Activated naive CD8-positive, alpha-beta T cell treated with anti-CD3 and anti-CD28 coated beads, Interleukin-2, amount 10 ng/mL, durations not matched to agents 7 days and 5 days (primary cell): ENCODE data around the gene HACD4. TPM values are rescaled to one million over a fixed set of nuclear protein-coding genes. Genes with fewer than 3 reads are reported as not detected.

Experiments
- ATAC-seq: fragments of 150-1000 bp; cut with Tn5 transposase; one replicate; pipeline ENCODE4 v1.10.0; 2021; ENCODE audit warnings: low read depth, moderate library complexity
- POLR2A ChIA-PET: fragments of 350-600 bp; sonication (Branson Sonifier 250); formaldehyde crosslinking; loops from one replicate; lab custom pipeline; 2021; ENCODE audit warnings: antibody characterized with exemption; lab: Charles Lee
- DNase-seq: peaks from one replicate; pipeline ENCODE4 v3.0.0; 2021
- H3K27ac Mint-ChIP-seq: one replicate; pipeline ENCODE4 v1.8.0; 2022; ENCODE audit warnings: mild to moderate bottlenecking, mixed read lengths
- H3K27me3 Mint-ChIP-seq: one replicate; pipeline ENCODE4 v1.8.0; 2022; ENCODE audit warnings: mild to moderate bottlenecking, moderate library complexity, mixed read lengths
- H3K36me3 Mint-ChIP-seq: one replicate; pipeline ENCODE4 v1.8.0; 2021; ENCODE audit warnings: mild to moderate bottlenecking, mixed read lengths
- H3K4me1 Mint-ChIP-seq: one replicate; pipeline ENCODE4 v1.8.0; 2021; ENCODE audit warnings: mixed read lengths
- H3K4me3 Mint-ChIP-seq: one replicate; pipeline ENCODE4 v1.8.0; 2022; ENCODE audit warnings: mild to moderate bottlenecking, moderate library complexity, mixed read lengths
- H3K9me3 Mint-ChIP-seq: one replicate; pipeline ENCODE4 v1.8.0; 2021; ENCODE audit warnings: mixed read lengths
- total RNA-seq, 2 experiments: library from RNA; stranded (reverse); gene quantifications; one replicate each; pipeline ENCODE4 v1.2.3, GENCODE V29; 2021

The HACD4 gene
- total RNA-seq, 2 experiments from 2014 or later = 16.6 to 17.5 TPM

DNA sequence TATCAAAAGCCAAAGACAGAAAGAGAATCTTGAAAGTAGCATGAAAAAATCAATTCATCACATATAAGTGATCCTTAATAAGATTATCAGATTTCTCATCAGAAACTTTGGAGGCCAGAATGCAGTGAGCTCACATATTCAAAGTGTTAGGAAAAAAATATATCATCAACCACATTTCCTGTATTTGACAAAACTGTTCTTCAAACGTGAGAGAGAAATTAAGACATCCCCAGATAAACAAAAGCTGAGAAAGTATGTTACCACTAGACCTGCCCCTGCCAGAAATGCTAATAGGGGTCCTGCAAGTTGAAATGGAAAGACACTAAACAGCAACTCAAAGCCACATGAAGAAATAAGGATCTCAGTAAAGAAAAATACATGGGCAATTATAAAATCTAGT, 29.9 kb downstream of the HACD4 start:
- POLR2A ChIA-PET = interaction anchor here (0.9 kb wide), 1 partner anchor 29 kb away, joined by 5 read pairs; the partner anchor contains the start of gene HACD4
- Mint-ChIP-seq H3K4me3 (no peak overlapping the region), H3K4me1 (peaks cover 23% of the 10 kb centered on the region), H3K36me3 (peaks cover 63% of the 10 kb centered on the region), H3K27me3 (no peaks in the 10 kb centered on the region), H3K27ac (peak overlapping the region; percentile 56), H3K9me3 (peaks cover 6% of the 10 kb centered on the region)
- DNase-seq (no peak), ATAC-seq (peak; percentile 61)

- DNase-seq (no peak), ATAC-seq (no peak)
- Mint-ChIP-seq H3K4me3 (no peak overlapping the region), H3K27me3 (no peaks in the 10 kb centered on the region), H3K36me3 (peaks cover 68% of the 10 kb centered on the region), H3K4me1 (peaks cover 23% of the 10 kb centered on the region), H3K9me3 (peaks cover 4% of the 10 kb centered on the region), H3K27ac (no peak overlapping the region)
- POLR2A ChIA-PET = no interaction called here
Observed at GRCh38 chr9:20997503-20998076, 33.9 kb downstream of the HACD4 start.

GRCh38 chr9:20996809-20997208, 34.6 kb downstream of the HACD4 start:
- H3K4me1 Mint-ChIP-seq = peaks cover 17% of the 10 kb centered on the region
- DNase-seq (no peak), ATAC-seq (no peak)
- POLR2A ChIA-PET = no interaction called here
- H3K27me3 Mint-ChIP-seq = no peaks in the 10 kb centered on the region
- H3K9me3 Mint-ChIP-seq = peaks cover 4% of the 10 kb centered on the region
- peaks cover 62% of the 10 kb centered on the region for H3K36me3 Mint-ChIP-seq
- H3K27ac Mint-ChIP-seq = no peak overlapping the region
- no peak overlapping the region for H3K4me3 Mint-ChIP-seq

- ATAC-seq = no peak
- peaks cover 9% of the 10 kb centered on the region for H3K4me1 Mint-ChIP-seq
- DNase-seq = no peak
- no peaks in the 10 kb centered on the region for H3K27me3 Mint-ChIP-seq
- no peaks in the 10 kb centered on the region for H3K9me3 Mint-ChIP-seq
- H3K36me3 Mint-ChIP-seq = peaks cover 60% of the 10 kb centered on the region
- H3K4me3 Mint-ChIP-seq = no peak overlapping the region
- no peak overlapping the region for H3K27ac Mint-ChIP-seq
- POLR2A ChIA-PET = no interaction called here
Observed at GRCh38 chr9:20995616-20996015, 35.8 kb downstream of the HACD4 start.

DNA sequence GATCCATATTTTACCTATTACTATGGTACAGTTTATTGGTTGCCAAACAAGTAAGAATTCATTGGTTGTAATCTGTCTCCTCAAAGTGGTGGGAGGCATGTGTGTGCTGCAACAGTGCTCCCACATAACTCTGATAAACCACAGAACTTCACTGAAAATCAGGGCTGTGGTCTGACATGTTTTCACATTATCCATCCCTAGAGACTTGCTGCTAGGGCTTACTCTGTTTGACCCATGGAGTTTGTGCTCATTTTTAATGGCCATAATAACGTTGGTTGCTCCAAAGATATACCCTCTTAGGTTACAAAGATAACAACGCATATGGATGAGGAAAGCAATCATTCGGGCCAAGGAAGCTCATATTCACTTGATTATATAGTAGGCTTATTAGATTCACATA, 37.0 kb downstream of the HACD4 start:
- no peak overlapping the region for H3K4me3 Mint-ChIP-seq
- ATAC-seq (no peak), DNase-seq (no peak)
- H3K4me1 Mint-ChIP-seq = peaks cover 9% of the 10 kb centered on the region
- H3K27ac Mint-ChIP-seq = no peak overlapping the region
- POLR2A ChIA-PET = no interaction called here
- H3K27me3 Mint-ChIP-seq = no peaks in the 10 kb centered on the region
- no peaks in the 10 kb centered on the region for H3K9me3 Mint-ChIP-seq
- H3K36me3 Mint-ChIP-seq = peaks cover 62% of the 10 kb centered on the region

DNA sequence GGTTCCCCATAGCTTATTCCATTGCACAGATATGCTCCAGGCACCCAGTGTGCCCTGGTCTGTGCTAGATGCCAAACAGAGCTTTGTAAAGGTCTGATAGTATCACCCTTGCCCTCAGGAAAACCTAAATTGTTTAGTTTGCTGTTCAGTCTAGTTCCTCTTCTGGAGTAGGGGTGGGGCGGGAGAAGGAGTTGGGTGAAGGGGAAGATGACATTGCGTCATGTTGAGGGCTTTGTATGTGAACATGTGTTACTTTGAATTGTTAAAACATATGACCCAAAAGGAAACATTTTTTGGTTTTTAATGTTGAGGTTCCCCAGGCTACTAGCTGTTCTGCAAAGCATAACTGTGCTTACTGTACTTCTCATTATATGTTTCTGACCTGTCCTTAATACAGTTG, 40.6 kb downstream of the HACD4 start:
- POLR2A ChIA-PET = no interaction called here
- no peaks in the 10 kb centered on the region for H3K4me1 Mint-ChIP-seq
- H3K36me3 Mint-ChIP-seq = peaks cover 55% of the 10 kb centered on the region
- H3K27ac Mint-ChIP-seq = no peak overlapping the region
- H3K9me3 Mint-ChIP-seq = no peaks in the 10 kb centered on the region
- ATAC-seq = no peak
- DNase-seq = no peak
- no peaks in the 10 kb centered on the region for H3K27me3 Mint-ChIP-seq
- no peak overlapping the region for H3K4me3 Mint-ChIP-seq

DNA sequence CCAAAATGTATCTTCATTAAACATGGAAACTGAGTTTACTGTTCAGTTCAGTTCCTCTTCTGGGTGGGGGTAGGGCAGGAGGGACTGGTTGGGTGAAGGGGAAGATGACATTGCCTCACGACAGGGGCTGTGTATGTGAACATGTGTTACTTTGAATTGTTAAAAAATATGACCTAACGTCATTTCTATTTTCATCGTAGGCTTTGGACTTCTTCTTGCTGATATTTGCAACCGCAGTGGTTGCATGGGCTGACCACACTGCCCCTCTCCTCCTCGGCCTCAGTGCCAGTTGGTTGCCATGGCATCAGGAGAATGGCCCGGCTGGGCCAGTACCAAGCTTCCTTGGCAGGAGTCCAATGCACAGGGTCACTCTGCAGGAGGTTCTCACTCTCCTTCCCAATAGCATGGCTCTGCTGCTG, 41.5 kb downstream of the HACD4 start:
- H3K27ac Mint-ChIP-seq = no peak overlapping the region
- no peak for DNase-seq
- H3K27me3 Mint-ChIP-seq = no peaks in the 10 kb centered on the region
- peaks cover 46% of the 10 kb centered on the region for H3K36me3 Mint-ChIP-seq
- POLR2A ChIA-PET = no interaction called here
- no peak for ATAC-seq
- no peaks in the 10 kb centered on the region for H3K4me1 Mint-ChIP-seq
- no peak overlapping the region for H3K4me3 Mint-ChIP-seq
- H3K9me3 Mint-ChIP-seq = no peaks in the 10 kb centered on the region

- H3K27me3 Mint-ChIP-seq = no peaks in the 10 kb centered on the region
- no peak for ATAC-seq
- POLR2A ChIA-PET = no interaction called here
- H3K36me3 Mint-ChIP-seq = peaks cover 38% of the 10 kb centered on the region
- no peak overlapping the region for H3K4me3 Mint-ChIP-seq
- H3K4me1 Mint-ChIP-seq = no peaks in the 10 kb centered on the region
- H3K9me3 Mint-ChIP-seq = no peaks in the 10 kb centered on the region
- no peak overlapping the region for H3K27ac Mint-ChIP-seq
- DNase-seq = no peak
Observed at GRCh38 chr9:20988671-20989315, 42.6 kb downstream of the HACD4 start.

GRCh38 chr9:20988061-20988460, 43.4 kb downstream of the HACD4 start:
- H3K27ac Mint-ChIP-seq = no peak overlapping the region
- peaks cover 36% of the 10 kb centered on the region for H3K36me3 Mint-ChIP-seq
- no peak overlapping the region for H3K4me3 Mint-ChIP-seq
- POLR2A ChIA-PET = no interaction called here
- H3K4me1 Mint-ChIP-seq = no peaks in the 10 kb centered on the region
- H3K9me3 Mint-ChIP-seq = no peaks in the 10 kb centered on the region
- no peaks in the 10 kb centered on the region for H3K27me3 Mint-ChIP-seq
- DNase-seq = no peak
- ATAC-seq = no peak

GRCh38 chr9:20987521-20987920, 43.9 kb downstream of the HACD4 start:
- H3K27me3 Mint-ChIP-seq = no peaks in the 10 kb centered on the region
- no peaks in the 10 kb centered on the region for H3K4me1 Mint-ChIP-seq
- POLR2A ChIA-PET = no interaction called here
- peaks cover 37% of the 10 kb centered on the region for H3K36me3 Mint-ChIP-seq
- H3K27ac Mint-ChIP-seq = no peak overlapping the region
- H3K9me3 Mint-ChIP-seq = no peaks in the 10 kb centered on the region
- ATAC-seq (no peak), DNase-seq (no peak)
- H3K4me3 Mint-ChIP-seq = no peak overlapping the region

- DNase-seq (no peak), ATAC-seq (no peak)
- Mint-ChIP-seq H3K9me3 (no peaks in the 10 kb centered on the region), H3K27ac (no peak overlapping the region), H3K4me1 (peaks cover 3% of the 10 kb centered on the region), H3K36me3 (peaks cover 45% of the 10 kb centered on the region), H3K4me3 (no peak overlapping the region), H3K27me3 (no peaks in the 10 kb centered on the region)
- POLR2A ChIA-PET = no interaction called here
Observed at GRCh38 chr9:20985851-20986600, 45.4 kb downstream of the HACD4 start.

DNA sequence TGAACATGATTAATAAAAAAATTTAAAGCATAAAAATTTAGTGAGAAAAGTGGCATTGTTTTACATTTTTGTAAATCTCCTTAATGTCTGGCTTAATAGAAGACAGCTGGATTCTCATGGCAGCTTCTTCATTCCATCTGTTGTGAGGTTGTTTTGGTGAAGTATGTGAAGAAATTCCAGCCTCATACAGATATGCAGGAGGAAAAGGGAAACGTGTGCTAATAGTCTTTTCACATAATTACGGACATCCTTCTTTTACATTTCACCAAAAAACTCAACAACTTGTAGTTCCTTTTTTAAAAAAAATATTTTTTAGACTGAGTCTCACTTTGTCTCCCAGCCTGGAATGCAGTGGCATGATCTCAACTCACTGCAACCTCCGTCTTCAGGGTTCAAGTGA, 46.9 kb downstream of the HACD4 start:
- DNase-seq (no peak), ATAC-seq (no peak)
- POLR2A ChIA-PET = no interaction called here
- Mint-ChIP-seq H3K27me3 (no peaks in the 10 kb centered on the region), H3K4me3 (no peak overlapping the region), H3K4me1 (peaks cover 5% of the 10 kb centered on the region), H3K9me3 (no peaks in the 10 kb centered on the region), H3K27ac (no peak overlapping the region), H3K36me3 (peaks cover 32% of the 10 kb centered on the region)

- ATAC-seq (no peak), DNase-seq (no peak)
- H3K4me1 Mint-ChIP-seq = peaks cover 5% of the 10 kb centered on the region
- H3K36me3 Mint-ChIP-seq = peaks cover 39% of the 10 kb centered on the region
- no peak overlapping the region for H3K4me3 Mint-ChIP-seq
- H3K9me3 Mint-ChIP-seq = no peaks in the 10 kb centered on the region
- no peaks in the 10 kb centered on the region for H3K27me3 Mint-ChIP-seq
- POLR2A ChIA-PET = no interaction called here
- no peak overlapping the region for H3K27ac Mint-ChIP-seq
Observed at GRCh38 chr9:20981486-20981885, 50.0 kb downstream of the HACD4 start.
